BE2C (cell line): ENCODE data around the gene C21orf91.
"Not testable (repeated sequence)": the region's sequence is repeated elsewhere in the genome, so short reads cannot be mapped to it uniquely, and the experiment has no call there.

Source experiments
- DNase-seq: peaks from one replicate; pipeline ENCODE4 v3.0.0-alpha.2; 2020
- H3K27me3 ChIP-seq: fragments of 250-450 bp; sonication (Bioruptor Pico); 2 replicates; pipeline ENCODE4 v1.5.1; 2020; ENCODE audit warnings: mild to moderate bottlenecking
- H3K36me3 ChIP-seq: fragments of 250-450 bp; sonication (Bioruptor Pico); 2 replicates; pipeline ENCODE4 v1.5.1; 2020; ENCODE audit warnings: mild to moderate bottlenecking
- H3K4me1 ChIP-seq: fragments of 250-450 bp; sonication (Bioruptor Pico); 2 replicates; pipeline ENCODE4 v1.5.1; 2020
- H3K4me3 ChIP-seq: 2 replicates; pipeline ENCODE4 v1.5.1; 2011; ENCODE audit warnings: low read depth, low read length
- H3K9me3 ChIP-seq: fragments of 250-450 bp; sonication (Bioruptor Pico); 2 replicates; pipeline ENCODE4 v1.5.1; 2020
- TF ChIP-seq, protein P1 (sequence below): IDR thresholded peaks from 2 replicates; pipeline ENCODE4 v1.5.1; 2012; ENCODE audit warnings: mild to moderate bottlenecking, low read depth, low read length

The C21orf91 gene

DNA sequence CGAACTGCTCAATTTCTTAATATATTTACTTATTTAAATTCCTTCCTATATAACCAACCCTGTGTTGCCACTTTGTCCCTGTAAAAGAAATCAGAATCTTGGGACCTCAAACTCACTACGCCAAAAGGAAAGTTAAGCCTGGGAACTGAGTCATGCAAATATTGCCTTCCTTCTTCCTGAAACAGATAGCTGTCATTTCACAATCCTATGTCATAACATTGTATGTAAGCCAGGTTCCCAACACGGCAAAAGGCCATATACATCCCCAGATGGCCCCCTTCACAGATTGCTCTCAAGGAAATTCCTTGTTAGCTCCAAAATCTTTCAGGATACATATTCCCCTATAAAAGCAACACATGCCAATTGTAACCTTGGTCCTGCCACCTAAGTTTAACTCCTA lies 39.7 kb downstream of the C21orf91 start:
- Histone ChIP-seq H3K4me1 (0 out of 2 replicates have a peak, but pooled peaks cover 4% of the 10 kb centered on the region), H3K9me3 (no peaks in the 10 kb centered on the region), H3K4me3 (no peak overlapping the region), H3K36me3 (peaks cover 5% of the 10 kb centered on the region), H3K27me3 (no peaks in the 10 kb centered on the region)
- DNase-seq = no peak
- TF ChIP-seq, protein P1, sequence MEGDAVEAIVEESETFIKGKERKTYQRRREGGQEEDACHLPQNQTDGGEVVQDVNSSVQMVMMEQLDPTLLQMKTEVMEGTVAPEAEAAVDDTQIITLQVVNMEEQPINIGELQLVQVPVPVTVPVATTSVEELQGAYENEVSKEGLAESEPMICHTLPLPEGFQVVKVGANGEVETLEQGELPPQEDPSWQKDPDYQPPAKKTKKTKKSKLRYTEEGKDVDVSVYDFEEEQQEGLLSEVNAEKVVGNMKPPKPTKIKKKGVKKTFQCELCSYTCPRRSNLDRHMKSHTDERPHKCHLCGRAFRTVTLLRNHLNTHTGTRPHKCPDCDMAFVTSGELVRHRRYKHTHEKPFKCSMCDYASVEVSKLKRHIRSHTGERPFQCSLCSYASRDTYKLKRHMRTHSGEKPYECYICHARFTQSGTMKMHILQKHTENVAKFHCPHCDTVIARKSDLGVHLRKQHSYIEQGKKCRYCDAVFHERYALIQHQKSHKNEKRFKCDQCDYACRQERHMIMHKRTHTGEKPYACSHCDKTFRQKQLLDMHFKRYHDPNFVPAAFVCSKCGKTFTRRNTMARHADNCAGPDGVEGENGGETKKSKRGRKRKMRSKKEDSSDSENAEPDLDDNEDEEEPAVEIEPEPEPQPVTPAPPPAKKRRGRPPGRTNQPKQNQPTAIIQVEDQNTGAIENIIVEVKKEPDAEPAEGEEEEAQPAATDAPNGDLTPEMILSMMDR = no peak

DNA sequence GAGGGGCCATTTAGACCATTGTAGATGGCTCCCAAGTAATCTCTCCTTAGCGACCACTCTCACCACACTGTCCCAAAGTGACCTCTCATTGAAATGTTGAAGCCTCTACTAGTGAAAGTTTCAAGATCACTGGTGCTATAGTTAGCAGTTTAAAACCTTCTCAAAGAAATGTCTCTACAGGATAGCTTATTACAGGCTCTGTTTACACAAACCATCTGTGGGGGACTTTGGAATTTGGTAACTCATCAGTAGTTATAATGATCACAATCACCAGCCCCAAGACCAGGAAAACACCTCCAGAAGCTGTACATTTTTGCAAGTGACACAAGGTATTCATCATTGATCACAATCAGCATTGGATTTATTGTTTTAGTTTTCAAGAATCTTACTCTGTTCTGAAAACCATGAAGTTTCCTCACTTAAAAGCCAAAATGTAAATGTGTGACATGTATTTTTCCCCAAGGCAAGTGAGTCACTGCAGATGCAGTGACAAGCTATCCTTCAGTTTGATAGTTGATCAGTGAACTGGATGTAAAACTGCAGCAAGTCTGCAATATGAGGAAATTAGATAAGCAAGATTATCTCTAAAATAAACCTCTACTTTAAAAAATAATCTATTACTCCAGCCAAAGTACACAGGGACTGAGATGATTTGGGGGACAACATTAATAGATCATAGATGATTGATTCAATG lies 41.9 kb downstream of the C21orf91 start:
- DNase-seq = no peak
- H3K4me1 ChIP-seq = 0 out of 2 replicates have a peak, but pooled peaks cover 4% of the 10 kb centered on the region
- TF ChIP-seq, protein P1 = no peak
- H3K27me3 ChIP-seq = no peaks in the 10 kb centered on the region
- H3K36me3 ChIP-seq = no peaks in the 10 kb centered on the region
- no peak overlapping the region for H3K4me3 ChIP-seq
- no peaks in the 10 kb centered on the region for H3K9me3 ChIP-seq

DNA sequence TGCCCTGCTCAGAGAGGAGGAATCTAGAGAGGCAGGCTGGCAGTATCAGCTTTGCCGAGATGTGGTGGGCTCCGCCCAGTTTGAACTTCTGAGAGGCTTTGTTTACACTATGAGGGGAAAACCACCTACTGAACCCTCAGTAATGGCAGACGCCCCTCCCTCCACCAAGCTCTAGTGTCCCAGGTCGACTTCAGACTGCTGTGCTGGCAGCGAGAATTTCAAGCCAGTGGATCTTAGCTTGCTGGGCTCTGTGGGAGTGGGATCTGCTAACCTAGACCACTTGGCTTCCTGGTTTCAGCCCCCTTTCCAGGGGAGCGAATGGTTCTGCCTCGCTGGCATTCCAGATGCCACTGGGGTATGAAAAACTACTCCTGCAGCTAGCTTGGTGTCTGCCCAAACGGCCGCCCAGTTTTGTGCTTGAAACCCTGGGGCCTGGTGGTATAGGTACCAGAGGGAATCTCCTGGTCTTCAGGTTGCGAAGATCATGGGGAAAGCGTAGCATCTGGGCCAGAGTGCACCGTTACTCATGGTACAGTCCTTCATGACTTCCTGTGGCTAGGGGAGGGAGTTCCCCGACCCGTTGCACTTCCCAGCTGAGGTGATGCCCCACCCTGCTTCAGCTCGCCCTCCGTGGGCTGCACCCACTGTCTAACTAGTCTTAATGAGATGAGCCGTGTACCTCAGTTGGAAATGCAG lies 43.6 kb downstream of the C21orf91 start:
- H3K27me3 ChIP-seq = no peaks in the 10 kb centered on the region
- H3K9me3 ChIP-seq = no peaks in the 10 kb centered on the region
- DNase-seq = no peak
- 0 out of 2 replicates have a peak, but pooled peaks cover 4% of the 10 kb centered on the region for H3K4me1 ChIP-seq
- TF ChIP-seq, protein P1 = no peak
- no peaks in the 10 kb centered on the region for H3K36me3 ChIP-seq
- H3K4me3 ChIP-seq = no peak overlapping the region

DNA sequence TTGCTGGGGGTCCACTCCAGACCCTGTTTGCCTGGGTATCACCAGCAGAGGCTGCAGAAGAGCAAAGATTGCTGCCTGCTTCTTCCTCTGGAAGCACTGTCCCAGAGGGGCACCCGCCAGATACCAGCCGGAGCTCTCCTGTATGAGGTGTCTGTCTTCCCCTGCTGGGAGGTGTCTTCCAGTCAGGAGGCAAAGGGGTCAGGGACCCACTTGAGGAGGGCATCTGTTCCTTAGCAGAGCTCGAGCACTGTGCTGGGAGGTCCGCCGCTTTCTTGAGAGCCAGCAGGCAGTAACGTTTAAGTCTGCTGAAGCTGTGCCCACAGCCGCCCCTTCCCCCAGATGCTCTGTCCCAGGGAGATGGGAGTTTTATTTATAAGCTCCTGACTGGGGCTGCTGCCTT lies 44.1 kb downstream of the C21orf91 start:
- H3K36me3 ChIP-seq, H3K9me3 ChIP-seq, DNase-seq, H3K27me3 ChIP-seq, H3K4me1 ChIP-seq, H3K4me3 ChIP-seq: not testable (repeated sequence)

DNA sequence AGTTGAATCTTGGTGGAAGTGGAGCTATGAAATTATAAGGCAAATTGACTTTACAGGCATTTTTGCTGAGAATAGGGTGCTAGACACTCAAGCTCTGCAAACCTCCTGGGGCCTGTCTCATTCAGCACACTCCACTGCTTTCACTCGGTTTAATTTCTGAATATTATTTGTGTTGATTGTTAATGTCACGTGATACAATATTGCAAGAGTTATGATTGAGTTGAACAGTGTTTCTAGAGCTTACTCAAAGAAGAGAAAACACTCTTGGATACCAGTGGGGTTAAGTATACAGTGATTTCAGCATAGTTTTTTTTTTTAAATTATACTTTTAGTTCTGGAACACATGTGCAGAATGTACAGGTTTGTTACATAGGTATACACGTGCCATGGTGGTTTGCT lies 49.7 kb downstream of the C21orf91 start:
- TF ChIP-seq, protein P1 = no peak
- Histone ChIP-seq H3K4me3 (no peak overlapping the region), H3K9me3 (no peaks in the 10 kb centered on the region), H3K27me3 (no peaks in the 10 kb centered on the region), H3K36me3 (no peaks in the 10 kb centered on the region), H3K4me1 (no peaks in the 10 kb centered on the region)
- DNase-seq = no peak

DNA sequence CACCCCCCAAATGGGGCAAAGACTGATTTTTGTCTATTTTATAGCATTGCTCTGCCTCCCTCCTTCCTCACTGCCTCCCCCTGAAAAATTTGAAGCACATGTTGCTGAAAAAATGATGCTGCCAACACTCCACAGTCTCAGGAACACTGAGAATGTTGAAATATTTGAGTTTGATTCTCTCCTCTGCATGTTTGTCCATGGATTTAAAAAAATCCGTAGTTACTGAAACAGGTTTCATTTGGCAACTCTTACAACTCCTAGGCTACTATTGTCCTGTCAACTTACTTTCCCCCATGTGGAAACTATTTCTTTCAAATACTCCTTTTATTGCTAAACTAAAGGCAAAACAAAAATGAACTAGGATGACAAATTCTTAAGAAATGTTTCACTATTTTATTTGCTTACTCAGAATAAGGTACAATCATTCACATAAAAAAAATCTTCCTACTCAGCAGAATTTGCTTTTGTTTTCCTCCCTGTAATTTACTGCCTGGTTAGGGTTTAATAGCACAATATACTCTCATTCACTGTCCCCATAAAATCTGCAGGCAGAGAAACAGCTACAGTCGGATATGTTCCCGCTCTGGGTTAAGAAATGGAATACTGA lies 50.2 kb downstream of the C21orf91 start:
- H3K27me3 ChIP-seq = no peaks in the 10 kb centered on the region
- no peak for DNase-seq
- H3K4me3 ChIP-seq = no peak overlapping the region
- no peaks in the 10 kb centered on the region for H3K9me3 ChIP-seq
- no peaks in the 10 kb centered on the region for H3K4me1 ChIP-seq
- TF ChIP-seq, protein P1 = no peak
- no peaks in the 10 kb centered on the region for H3K36me3 ChIP-seq
